LHCN-M2 (cell line): ENCODE measurements around the gene CFHR3. TPM values are rescaled to one million over a fixed set of nuclear protein-coding genes. Genes with fewer than 3 reads are reported as not detected.
"Not testable (repeated sequence)": the region's sequence is repeated elsewhere in the genome, so short reads cannot be mapped to it uniquely, and the experiment has no call there.

Experiments used
- DNase-seq: peaks from one replicate; pipeline ENCODE4 v3.0.0-alpha.2; 2012; ENCODE audit warnings: low read depth
- polyA plus RNA-seq: library from polyadenylated mRNA; unstranded; fragments of >200 nt; gene quantifications from one replicate; pipeline ENCODE4 v1.2.1, GENCODE V29; 2012; ENCODE audit warnings: missing spikeins
- total RNA-seq: library from RNA; depleted of rRNA; stranded (reverse); fragments of >200 nt; gene quantifications from 2 replicates; pipeline ENCODE4 v1.2.3, GENCODE V29; 2014; rRNA removed

Gene CFHR3
- total RNA-seq = 0.75 TPM in 1 of 2 replicates, not detected in the other
- not detected for polyA plus RNA-seq

DNA sequence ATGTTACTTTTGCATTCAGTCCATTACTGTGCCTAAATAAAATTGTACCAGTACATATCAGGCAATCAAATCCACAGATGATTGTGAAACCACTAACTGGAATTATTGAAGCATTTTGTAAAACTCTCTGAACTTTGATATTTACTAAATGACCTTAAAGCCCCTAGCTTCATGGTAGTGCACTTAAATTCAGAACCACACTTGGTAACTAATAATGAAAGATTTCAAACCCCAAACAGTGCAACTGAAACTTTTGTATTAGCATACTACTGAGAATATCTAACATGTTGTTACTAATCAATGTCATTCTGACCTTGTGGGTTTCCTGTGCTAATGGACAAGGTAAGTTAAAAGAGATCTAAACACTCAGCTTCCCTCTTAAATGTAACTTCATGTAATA is at the start of gene CFHR3:
Gene CFHR3 (plus strand): TSS at position 238 of the 400 bp plus-strand sequence. CDS start 47 bp downstream, at position 285.
- no peak for DNase-seq

DNA sequence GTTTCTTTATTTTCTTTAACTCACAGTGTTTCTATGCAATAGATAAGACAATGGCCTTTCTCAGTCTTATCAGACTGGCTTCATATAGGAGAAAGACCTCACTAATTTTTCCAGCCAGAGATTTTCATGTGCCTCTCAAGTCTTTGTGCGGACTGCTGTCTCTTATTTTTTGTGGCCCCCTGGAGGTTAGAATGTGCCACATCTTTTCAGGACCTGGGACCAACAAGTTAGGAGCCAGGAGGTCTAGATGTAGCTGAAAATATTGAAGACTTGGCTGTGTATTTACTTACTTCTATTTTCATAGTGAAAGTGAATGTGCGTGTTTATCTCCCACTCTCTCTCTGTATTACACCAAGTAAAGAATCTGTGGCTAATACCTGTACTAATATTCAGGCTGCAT is 42.1 kb upstream of the CFHR3 start:
- no peak for DNase-seq

DNA sequence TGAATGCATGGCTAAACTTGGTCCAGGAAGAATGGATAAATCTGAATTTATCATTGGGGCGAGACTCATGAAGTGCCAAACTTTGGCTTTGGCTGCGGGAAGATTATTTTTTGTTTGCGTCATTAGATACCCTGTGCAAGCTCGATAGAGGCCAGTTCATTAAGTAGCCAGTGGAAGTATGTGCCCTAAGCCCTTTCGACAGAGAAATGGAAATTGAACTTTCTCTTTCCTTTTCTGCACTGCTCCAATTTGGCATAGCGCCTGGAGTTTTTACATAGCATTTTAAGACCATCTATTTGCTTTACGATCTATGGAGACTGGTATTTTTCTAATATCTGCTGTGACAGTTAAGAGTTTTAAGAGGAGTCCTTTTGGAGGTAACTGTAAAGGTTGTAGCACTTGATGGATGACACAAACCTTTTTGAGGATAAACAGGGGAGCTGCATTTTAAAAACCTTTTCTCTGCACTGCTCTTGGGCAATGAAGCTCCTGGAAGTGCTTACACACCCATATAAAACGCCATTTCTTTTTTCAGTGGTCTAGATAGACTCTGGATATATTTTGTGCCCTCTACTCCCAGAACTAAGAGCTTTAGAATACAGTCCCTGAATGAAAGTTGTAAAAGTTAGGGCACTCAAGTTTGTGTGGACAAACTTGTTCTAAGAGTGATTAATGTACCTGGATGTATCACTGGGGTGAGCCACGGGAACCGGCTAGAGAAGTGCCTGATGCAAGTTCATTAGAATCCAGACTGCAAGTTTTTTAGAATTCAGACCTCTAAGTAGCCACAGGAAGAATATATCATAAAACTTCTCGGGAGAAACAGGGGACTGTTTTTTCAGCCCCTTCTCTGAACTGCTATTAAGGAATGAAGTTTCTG is 41.3 kb upstream of the CFHR3 start:
- no peak for DNase-seq

DNA sequence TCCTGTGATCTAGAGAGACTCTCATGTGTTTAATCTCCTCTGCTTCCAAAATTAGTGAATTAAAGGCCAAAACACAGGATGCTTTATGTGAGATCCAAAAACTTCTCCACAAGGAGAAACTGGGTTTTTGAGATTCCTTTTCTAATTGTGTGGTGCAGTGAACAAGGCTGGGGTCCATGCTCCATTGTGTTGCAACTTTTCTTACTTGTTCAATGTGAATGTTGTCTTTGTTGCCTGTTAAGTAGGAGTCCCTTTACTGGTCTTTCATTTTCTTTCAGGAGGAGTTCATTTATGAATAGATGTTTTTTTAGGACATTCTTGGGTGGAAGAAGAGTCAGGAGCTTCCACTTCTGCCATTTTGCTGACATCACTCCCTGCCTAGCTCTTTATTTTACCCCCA is 40.6 kb upstream of the CFHR3 start:
- no peak for DNase-seq

DNA sequence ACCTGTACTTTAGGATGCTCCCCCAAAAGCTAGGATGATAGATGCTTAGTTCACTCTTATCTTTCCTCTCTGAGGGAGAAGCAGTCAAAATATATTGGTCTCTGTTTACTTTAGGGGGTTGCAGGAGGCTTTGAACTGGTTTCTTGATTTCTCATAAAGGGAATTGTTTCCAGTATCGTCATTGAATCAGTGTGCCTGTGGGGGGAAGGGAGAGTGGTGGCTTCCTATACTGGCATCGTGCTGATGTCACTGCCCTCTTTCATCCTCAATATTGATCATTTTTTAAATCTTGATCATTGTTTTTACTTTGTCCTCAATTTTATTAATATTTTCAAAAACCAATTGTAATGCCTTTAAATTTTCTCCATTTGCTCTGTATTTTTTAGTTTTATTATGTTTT is 40.2 kb upstream of the CFHR3 start:
- no peak for DNase-seq

DNA sequence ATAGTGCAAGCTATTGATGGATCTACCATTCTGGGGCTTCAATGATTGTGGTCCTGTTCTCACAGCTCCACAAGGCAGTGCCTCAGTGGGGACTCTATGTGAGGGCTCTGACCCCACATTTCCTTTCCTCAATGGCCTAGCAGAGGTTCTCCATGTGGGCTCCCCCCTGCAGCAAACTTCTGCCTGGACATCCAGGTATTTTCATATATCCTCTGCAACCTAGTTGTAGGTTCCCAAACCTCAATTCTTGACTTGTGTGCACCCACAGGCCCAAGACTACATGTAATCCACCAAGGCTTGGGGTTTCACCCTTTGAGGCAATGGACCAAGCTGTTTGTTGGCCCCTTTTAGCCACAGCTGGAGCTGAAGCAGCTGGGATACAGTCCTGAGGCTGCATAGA is 35.9 kb upstream of the CFHR3 start:
- no peak for DNase-seq

DNA sequence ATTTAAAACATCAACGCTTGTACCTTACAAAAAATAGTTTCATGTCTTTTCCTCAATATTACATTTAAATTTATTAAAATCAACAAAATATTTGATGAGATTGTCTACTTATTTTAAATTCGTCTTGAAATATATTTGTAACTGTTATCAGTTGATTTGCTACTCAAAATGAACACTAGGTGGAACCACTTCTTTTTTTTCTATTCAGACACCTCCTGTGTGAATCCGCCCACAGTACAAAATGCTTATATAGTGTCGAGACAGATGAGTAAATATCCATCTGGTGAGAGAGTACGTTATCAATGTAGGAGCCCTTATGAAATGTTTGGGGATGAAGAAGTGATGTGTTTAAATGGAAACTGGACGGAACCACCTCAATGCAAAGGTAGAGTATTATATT is 31.4 kb upstream of the CFHR3 start:
- peak; percentile 56 for DNase-seq

DNA sequence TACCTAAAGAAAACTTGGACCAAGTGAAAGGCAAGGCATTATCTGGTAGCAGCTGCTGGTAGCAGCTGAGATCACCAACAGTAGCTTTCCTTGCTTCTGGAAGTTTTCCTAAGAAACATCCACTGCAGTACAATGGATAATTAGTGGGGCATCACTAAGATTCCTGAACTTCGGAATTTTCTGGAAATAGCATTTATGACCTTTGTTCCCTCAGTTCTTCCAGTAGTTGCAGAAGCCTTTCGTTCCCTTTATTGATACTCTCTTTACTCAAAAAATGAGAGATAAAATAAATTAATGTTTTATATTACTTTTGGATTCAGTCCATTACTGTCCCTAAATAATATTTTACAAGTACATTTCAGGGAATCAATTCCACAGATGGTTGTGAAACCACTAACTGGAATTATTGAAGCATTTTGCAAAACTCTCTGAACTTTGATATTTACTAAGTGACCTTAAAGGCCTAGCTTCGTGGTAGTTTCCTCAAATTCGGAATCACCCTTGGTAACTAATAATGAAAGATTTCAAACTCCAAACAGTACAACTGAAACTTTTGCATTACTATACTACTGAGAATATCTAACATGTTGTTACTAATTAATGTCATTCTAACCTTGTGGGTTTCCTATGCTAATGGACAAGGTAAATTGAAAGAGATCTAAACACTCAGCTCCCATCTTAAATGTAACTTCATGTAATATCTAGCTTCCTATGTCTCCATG is 9.5 kb upstream of the CFHR3 start:
- not testable (repeated sequence) for DNase-seq

DNA sequence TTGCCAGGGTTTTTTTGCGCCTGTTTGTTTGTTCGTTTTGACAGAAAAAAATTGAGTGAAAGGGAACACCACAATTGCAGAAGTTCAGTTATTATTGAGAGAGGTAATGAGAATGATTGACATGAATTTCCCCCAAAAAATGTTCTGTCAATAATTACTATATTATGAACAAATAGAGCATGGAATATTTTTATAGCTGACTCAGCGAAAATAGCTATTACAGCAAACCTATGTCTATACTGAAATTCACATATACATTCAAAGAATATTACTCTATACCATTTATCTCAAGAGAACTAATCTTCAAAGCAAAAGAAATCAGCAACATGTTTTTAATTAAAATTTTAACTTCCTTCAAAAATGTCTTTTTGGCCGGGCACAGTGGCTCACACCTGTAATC is 4.8 kb upstream of the CFHR3 start:
- not testable (repeated sequence) for DNase-seq

DNA sequence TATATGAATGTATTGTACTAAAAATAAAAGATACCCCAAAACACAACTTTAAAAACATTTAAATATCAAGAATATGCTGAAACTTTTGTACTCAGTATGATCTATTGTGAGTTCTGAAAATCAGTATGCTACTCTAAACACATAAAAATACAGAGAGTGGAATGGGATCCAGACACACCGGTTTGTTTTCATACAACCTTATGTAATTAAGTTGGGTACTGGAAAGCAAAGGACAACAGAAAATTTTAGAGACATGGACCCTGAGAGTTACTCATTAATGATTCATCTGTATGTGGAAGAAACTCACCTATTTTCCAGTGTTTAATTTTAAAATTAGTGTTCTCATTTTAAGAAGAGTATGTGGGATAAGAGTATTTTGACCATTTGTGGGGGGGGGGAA is 927 bp upstream of the CFHR3 start:
- peak; percentile 1 for DNase-seq

DNA sequence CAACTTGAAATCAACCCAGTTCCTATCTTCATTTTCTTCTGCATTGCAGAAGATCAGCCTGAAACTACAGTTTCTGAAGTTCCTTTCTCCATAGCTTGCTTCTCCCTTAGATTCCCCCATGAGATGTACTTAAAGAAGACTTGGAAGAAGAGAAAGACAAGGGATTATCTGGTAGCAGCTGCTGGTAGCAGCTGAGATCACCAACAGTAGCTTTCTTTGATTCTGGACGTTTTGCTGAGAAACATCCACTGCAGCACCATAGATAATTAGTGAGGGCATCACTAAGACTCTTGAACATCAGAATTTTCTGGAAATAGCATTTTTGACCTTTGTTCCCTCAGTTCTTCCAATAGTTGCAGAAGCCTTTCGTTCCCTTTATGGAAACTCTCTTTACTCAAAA is 465 bp upstream of the CFHR3 start:
- peak; percentile 40 for DNase-seq

DNA sequence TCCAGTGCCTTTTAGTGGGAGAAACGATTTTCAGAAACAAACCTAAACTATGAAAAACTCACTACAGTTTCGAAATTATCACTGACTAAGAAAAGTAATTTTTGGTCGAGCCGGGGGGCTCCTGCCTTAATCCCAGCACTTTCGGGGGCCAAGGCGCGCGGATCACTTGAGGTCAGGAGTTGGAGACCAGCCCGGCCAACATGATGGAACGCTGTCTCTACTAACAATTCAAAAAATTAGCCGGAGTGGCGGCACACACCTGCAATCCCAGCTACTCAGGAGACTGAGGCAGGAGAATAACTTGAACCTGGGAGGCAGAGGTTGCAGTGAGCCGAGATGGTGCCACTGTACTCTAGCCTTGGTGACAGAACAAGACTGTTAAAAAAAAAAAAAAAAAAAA is 3.0 kb downstream of the CFHR3 start:
- DNase-seq = no peak

DNA sequence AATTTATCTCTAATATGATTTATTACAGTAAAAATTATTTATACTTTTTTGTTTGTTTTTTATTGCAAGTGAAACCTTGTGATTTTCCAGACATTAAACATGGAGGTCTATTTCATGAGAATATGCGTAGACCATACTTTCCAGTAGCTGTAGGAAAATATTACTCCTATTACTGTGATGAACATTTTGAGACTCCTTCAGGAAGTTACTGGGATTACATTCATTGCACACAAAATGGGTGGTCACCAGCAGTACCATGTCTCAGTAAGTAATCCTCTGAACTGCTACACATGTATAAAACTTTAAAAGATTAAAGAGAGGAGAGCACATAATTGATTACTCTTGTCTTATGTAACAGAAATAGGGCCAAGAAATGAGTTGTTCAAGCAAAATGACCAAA is 4.5 kb downstream of the CFHR3 start:
- no peak for DNase-seq

DNA sequence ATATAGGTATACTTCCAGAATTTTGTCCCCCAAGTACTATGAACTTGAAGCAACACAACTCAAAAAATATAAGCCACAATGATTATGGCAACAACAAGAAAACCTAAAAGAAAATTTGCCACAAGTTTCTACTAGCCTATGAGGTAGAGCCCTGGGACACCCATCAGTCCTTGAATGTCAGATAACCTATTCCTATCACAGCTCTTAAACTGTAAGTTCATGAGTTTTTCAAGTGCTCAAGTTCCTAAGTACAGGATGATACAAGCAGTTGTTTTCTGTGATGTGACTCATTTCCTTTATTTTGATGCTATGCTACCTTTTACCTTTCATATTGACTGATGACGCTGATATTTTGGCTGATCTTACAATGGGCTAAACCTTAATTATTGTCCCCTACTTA is 16.6 kb downstream of the CFHR3 start:
- DNase-seq = not testable (repeated sequence)

DNA sequence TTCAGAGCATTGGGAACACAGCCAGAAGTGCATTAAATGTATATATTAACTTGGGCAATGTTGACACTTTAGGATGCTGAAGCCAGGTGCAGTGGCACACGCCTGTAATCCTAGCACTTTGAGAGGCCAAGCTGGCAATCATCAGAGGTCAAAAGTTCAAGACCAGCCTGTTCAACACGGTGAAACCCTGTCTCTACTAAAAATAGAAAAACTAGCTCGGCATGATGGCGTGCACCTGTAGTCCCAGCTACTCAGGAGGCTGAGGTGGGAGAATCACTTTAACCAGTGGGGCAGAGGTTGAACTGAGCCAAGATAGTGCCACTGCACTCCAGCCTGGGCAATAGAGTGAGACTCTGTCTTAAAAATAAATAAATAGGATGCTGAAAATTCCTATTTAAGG is 19.5 kb downstream of the CFHR3 start:
- DNase-seq = not testable (repeated sequence)

DNA sequence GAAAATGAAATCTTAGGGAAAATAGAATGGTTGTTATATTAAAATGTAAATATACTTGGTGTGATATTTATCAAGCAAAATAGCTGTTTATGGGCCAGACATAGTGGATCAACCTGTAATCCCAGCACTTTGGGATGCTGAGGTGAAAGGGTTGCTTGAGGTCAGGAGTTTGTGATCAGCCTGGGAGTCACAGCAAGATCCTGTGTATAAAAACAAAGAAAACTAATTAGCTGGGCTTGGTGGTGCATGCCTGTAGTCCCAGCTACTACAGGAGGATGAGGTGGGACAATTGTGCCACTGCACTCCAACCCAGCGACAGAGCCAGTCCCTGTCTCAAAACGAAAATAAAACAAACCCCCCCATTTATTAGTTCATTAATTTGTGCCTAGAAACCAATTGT is 23.3 kb downstream of the CFHR3 start:
- no peak for DNase-seq

DNA sequence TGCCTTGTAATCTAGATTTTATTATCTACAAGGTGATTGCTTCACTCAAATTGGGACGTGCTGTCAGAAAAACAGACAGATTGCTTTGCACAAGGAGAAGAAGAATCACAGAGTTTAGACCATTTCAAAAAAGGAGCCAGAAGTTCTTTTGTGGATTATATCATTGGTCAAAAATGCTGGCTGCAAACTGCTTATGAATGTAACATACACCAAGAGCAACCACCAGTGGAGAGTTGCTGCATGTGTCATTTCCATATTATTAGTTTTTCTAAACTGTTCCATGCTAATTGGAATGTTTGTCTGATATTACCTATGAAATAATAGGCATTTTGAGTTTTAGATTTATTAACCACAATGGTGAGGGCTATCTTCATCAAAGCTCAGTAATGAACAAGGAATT is 27.3 kb downstream of the CFHR3 start:
- DNase-seq = not testable (repeated sequence)

DNA sequence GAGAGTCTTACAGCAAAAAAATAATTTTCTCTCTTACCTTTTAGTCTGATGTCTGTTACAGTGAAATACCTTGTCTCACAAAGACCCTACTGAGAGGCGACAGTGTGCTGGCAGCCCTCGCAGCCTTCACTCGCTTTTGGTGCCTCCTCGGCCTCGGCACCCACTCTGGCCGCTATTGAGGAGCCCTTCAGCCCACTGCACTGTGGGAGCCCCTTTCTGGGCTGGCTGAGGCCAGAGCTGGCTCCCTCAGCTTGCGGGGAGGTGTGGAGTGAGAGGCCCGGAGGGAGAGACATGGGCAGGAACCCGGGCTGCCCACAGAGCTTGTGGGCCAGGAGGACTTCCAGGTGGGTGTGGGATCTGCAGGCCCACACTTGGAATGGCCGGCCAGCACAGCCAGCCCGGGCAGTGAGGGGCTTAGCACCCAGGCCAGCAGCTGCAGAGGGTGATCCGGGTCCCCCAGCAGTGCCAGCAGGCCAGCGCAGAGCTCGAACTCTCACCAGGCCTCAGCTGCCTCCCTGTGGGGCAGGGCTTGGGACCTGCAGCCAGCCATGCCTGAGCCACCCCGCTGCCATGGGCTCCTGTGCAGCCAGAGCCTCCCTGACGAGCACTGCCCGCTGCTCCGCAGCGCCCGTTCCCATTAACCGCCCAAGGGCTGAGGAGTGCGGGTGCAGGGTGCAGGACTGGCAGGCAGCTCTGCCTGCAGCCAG is 34.0 kb downstream of the CFHR3 start:
- DNase-seq = no peak

DNA sequence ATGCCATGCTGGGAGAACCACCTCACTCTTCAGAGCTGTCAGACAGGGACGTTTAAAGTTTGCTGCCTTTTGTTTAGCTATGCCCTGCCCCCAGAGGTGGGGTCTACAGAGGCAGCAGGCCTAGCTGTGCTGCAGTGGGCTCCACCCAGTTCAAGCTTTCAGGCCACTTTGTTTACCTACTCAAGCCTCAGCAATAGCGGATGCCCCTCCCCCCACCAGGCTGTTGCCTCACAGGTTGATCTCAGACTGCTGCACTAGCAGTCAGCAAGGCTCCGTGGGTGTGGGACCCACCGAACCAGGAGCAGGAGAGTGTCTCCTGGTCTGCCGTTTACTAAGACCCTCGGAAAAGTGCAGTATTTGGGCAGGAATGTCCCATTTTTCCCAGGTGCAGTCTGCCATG is 42.8 kb downstream of the CFHR3 start:
- DNase-seq = not testable (repeated sequence)

DNA sequence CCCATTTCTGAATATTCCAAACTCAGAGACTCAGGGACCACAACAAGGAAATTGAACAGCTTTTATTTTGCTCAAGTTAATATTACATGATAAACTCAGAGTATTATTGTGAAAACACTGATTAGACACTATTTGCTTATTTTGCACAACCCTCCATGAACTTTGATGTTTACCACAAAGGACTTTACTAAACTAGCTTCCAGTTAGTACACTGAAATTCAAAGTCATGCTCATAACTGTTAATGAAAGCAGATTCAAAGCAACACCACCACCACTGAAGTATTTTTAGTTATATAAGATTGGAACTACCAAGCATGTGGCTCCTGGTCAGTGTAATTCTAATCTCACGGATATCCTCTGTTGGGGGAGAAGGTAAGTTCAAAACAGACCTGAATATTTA is 44.9 kb downstream of the CFHR3 start, which contains the start of gene CFHR1:
Gene CFHR1 (plus strand): TSS at position 201 of the 400 bp plus-strand sequence. CDS start 114 bp downstream, at position 315.
- not testable (repeated sequence) for DNase-seq

DNA sequence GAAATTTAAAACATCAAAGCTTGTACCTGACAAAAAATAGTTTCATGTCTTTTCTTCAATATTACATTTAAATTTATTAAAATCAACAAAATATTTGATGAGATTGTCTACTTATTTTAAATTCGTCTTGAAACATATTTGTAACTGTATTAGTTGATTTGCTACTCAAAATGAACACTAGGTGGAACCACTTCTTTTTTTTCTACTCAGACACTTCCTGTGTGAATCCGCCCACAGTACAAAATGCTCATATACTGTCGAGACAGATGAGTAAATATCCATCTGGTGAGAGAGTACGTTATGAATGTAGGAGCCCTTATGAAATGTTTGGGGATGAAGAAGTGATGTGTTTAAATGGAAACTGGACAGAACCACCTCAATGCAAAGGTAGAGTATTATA is 53.2 kb downstream of the CFHR3 start:
- peak; percentile 63 for DNase-seq
